Lung (tissue), 12 donors: ENCODE results near the gene SNCAIP. TPM values are rescaled to one million over a fixed set of nuclear protein-coding genes. Genes with fewer than 3 reads are reported as not detected.

ENCODE experiments used
- ATAC-seq: fragments of 200-7000 bp; cut with Tn5 transposase; one replicate; pipeline ENCODE4 v1.9.1; 2020; ENCODE audit warnings: moderate number of reproducible peaks; ENCODE audit not compliant: insufficient read depth, low FRiP score
- DNase-seq, 3 donors: peaks; one replicate each; pipeline ENCODE4 v3.0.0-alpha.2; 2013 to 2017
- H3K27ac ChIP-seq, 2 donors: one replicate each; pipeline ENCODE4 v1.5.1; 2013; ENCODE audit warnings: mild to moderate bottlenecking in 2 of 2, moderate library complexity in 2 of 2, control low read depth in 1 of 2, inconsistent platforms in 1 of 2, low read depth in 1 of 2, low read length in 1 of 2
- H3K27me3 ChIP-seq, 3 donors: one replicate each; pipeline ENCODE4 v1.5.1; 2013; ENCODE audit warnings: low read length in 2 of 3; ENCODE audit not compliant: control insufficient read depth in 3 of 3, insufficient read depth in 3 of 3
- H3K36me3 ChIP-seq, 4 donors: one replicate each; pipeline ENCODE4 v1.5.1; 2013; ENCODE audit warnings: low read length in 4 of 4, mild to moderate bottlenecking in 1 of 4, moderate library complexity in 1 of 4; ENCODE audit not compliant: control insufficient read depth in 4 of 4, insufficient read depth in 4 of 4
- H3K4me1 ChIP-seq, 5 donors: one replicate each; pipeline ENCODE4 v1.5.1; 2013; ENCODE audit warnings: low read length in 5 of 5, mild to moderate bottlenecking in 2 of 5, moderate library complexity in 1 of 5; ENCODE audit not compliant: control insufficient read depth in 5 of 5, insufficient read depth in 5 of 5
- H3K4me3 ChIP-seq: one replicate; pipeline ENCODE4 v1.5.1; 2013; ENCODE audit warnings: mild to moderate bottlenecking, control low read depth, moderate library complexity
- H3K9ac ChIP-seq, 2 donors: one replicate each; pipeline ENCODE4 v1.5.1; 2013; ENCODE audit warnings: low read length in 2 of 2, control low read depth in 1 of 2; ENCODE audit not compliant: insufficient read depth in 1 of 2
- H3K9me3 ChIP-seq, 4 donors: one replicate each; pipeline ENCODE4 v1.5.1; 2013; ENCODE audit warnings: low read length in 3 of 4, mild to moderate bottlenecking in 1 of 4, moderate library complexity in 1 of 4; ENCODE audit not compliant: control insufficient read depth in 4 of 4, insufficient read depth in 3 of 4
- WGBS, 2 donors: extraction: QIAGEN DNeasy Blood & Tissue Kit; methylation state at CpG; one replicate each; pipeline ENCODE4 v1.1.7; 2013; 5-methylcytosine and 5-hydroxymethylcytosine counted together
- polyA plus RNA-seq, 2 donors: library from polyadenylated mRNA; stranded (reverse); fragments of 200-250 nt; gene quantifications; one replicate each; pipeline ENCODE4 v1.2.1, GENCODE V29; 2013
- total RNA-seq, 2 donors: library from RNA; depleted of rRNA in 1 of 2; stranded (reverse); fragments of >200 nt in 1 of 2; gene quantifications; one replicate each; pipeline ENCODE4 v1.2.1, GENCODE V29; 2014 to 2021
- TF ChIP-seq, protein P1 (sequence below): IDR thresholded peaks from 2 replicates; pipeline ENCODE4 v1.5.1; 2012; ENCODE audit warnings: mild to moderate bottlenecking; ENCODE audit errors: control extremely low read depth, extremely low read depth
- donor health status: control.
- donor health status: control.
- donor health status: Bipolar disorder and iron deficiency.
- donor health status: healthy.
- donor health status: DM: yes; HTN: yes; CAD: no.

Gene SNCAIP
- total and polyA plus RNA-seq, 4 donors: 1.4 to 25.7 (median 4.7) TPM

DNA sequence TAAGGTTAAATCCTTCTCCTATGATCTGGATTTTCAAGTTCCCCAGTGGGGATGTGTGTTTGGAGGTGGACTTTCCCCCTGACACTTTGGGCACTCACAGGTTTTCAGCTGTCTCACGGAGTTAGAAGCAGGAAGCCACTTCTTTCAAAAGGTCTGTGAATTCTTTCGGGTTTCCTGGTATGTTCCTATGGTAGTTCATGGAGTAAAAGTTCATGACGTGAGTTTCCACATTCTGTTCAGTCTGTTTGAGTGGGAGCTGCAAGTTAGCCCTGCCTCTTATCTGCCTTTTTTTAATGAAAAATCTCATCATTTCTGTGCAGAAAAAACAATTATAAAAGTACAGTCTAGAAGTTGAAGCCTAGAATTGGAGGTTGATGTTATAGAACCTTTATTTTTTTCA is 24.9 kb upstream of the SNCAIP start:
- Histone ChIP-seq H3K4me3 (no peak overlapping the region), H3K9ac (no peak overlapping the region), H3K4me1 (peaks cover 0 to 6% (median 0%) of the 10 kb centered on the region in 5 donors), H3K9me3 (peaks cover 0 to 4% (median 1%) of the 10 kb centered on the region in 4 donors), H3K36me3 (no peaks in the 10 kb centered on the region), H3K27ac (no peak overlapping the region), H3K27me3 (no peaks in the 10 kb centered on the region)
- WGBS, 2 donors: 54 to 65% methylated on average over 3 of the region's 3 CpGs
- TF ChIP-seq, protein P1, sequence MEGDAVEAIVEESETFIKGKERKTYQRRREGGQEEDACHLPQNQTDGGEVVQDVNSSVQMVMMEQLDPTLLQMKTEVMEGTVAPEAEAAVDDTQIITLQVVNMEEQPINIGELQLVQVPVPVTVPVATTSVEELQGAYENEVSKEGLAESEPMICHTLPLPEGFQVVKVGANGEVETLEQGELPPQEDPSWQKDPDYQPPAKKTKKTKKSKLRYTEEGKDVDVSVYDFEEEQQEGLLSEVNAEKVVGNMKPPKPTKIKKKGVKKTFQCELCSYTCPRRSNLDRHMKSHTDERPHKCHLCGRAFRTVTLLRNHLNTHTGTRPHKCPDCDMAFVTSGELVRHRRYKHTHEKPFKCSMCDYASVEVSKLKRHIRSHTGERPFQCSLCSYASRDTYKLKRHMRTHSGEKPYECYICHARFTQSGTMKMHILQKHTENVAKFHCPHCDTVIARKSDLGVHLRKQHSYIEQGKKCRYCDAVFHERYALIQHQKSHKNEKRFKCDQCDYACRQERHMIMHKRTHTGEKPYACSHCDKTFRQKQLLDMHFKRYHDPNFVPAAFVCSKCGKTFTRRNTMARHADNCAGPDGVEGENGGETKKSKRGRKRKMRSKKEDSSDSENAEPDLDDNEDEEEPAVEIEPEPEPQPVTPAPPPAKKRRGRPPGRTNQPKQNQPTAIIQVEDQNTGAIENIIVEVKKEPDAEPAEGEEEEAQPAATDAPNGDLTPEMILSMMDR: no peak
- ATAC-seq: no peak
- no peak for DNase-seq

DNA sequence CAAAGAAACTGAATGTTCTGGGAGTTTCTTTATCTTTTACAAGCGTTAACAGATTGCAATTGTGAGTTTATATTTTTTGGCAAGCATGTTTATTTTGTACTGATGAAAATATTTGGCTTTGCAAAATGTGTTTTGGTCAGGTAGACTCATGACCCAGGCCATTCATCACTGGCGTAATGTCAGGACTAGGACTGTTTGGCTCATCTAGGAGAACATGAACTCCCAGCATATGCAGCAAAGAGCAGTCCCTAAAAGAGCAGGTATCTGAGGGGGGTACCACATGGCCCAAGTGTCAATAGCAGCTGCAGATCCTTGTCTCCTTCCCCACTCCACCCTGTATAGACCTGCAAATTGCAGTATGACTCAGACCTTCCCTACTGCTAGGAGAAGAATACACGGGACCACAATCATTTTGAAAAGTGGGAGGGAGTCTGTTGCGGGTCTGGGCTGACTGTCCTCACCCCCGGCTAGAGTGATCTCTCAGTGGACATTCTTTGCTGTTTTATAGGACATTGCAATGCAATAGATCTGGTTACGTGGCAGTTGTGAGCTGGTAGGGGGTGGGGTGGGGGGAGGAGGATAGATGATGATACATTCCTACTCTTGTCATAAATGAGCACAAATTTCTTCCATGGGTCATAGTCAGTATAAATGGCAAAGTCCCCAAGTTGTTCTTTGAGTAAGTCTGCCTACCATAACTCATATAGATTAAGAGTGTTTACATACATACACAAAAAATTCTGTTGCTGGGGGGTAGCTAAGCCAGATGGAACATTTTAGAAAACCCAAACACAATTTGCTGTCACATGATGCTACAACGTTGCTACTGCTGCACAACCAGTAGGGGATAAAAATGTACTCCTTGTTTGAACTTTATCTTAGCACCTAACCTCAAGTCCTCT is 20.8 kb upstream of the SNCAIP start:
- ATAC-seq (no peak), DNase-seq (peak in 2 of 3 donors; percentile 42 to 43)
- peaks cover 0 to 1% (median 0%) of the 10 kb centered on the region in 4 donors for H3K9me3 ChIP-seq
- WGBS, 2 donors: 82 to 88% methylated on average over 7 of the region's 7 CpGs
- TF ChIP-seq, protein P1: no peak
- no peaks in the 10 kb centered on the region for H3K36me3 ChIP-seq
- no peak overlapping the region for H3K4me3 ChIP-seq
- H3K9ac ChIP-seq: no peak overlapping the region
- no peak overlapping the region for H3K27ac ChIP-seq
- H3K4me1 ChIP-seq: peaks cover 0 to 15% (median 0%) of the 10 kb centered on the region in 5 donors
- H3K27me3 ChIP-seq: no peaks in the 10 kb centered on the region

DNA sequence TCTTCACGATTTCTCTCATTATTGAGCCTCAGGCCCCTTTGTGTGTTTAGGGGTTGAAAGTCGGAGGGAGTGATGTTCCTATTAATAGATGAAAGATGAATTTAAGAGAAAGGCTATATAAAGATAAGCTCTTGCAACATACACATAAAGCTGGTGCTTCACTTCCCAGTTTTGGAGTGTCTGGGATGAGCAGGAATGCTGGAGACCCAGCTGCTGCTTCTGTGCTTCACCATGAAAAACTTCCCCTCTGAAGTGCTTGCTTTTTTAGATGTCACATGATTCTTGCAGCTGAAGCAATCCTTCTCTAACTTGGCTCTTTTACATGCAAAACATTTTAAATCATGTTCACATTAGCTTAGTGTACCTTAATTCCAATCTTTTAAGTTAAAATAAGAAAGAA is 19.7 kb upstream of the SNCAIP start:
- DNase-seq: peak; percentile 52 to 86 (median 75)
- TF ChIP-seq, protein P1: no peak
- Histone ChIP-seq H3K4me1 (peaks cover 0 to 15% (median 0%) of the 10 kb centered on the region in 5 donors), H3K4me3 (no peak overlapping the region), H3K27me3 (no peaks in the 10 kb centered on the region), H3K9ac (no peak overlapping the region), H3K36me3 (no peaks in the 10 kb centered on the region), H3K27ac (no peak overlapping the region), H3K9me3 (no peaks in the 10 kb centered on the region)
- no peak for ATAC-seq
- WGBS, 2 donors: 61 to 75% methylated on average over 2 of the region's 2 CpGs
